ENCODE measurements around the gene CSE1L.
"Not testable (repeated sequence)": the region's sequence is repeated elsewhere in the genome, so short reads cannot be mapped to it uniquely, and the experiment has no call there.

CSE1L gene

GRCh38 chr20:49134797-49135196 is 88.7 kb downstream of the CSE1L start:
- DNase-seq = not testable (repeated sequence)

GRCh38 chr20:49136817-49137571 is 90.9 kb downstream of the CSE1L start:
- DNase-seq = no peak

DNA sequence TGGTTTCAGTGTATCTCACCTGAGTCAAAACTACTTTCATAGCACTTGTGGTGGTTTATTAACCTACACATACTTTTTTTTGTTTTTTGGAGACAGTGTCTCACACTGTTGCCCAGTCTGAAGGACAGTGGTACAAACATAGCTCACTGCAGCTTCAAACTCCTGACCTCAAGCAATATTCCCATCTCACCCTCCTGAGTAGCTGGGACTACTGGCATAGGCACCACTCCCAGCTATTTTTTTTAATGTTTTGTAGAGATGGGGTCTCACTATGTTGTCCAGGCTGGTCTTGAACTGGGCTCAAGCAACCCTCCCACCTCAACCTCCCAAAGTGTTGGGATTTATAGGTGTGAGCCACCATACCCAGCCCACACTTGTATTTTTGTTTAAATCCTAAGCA is 92.3 kb downstream of the CSE1L start:
- no peak for DNase-seq

- DNase-seq = no peak
These were observed 94.3 kb downstream of the CSE1L start for GRCh38 chr20:49140411-49140810.

- DNase-seq = no peak
These were observed 94.7 kb downstream of the CSE1L start for GRCh38 chr20:49140834-49141233.
